Endothelial cell of hepatic sinusoid (primary cell): ENCODE measurements around the gene NAGS.
"Not testable (repeated sequence)": the region's sequence is repeated elsewhere in the genome, so short reads cannot be mapped to it uniquely, and the experiment has no call there.

ENCODE experiments used
- in situ Hi-C: cut with HindIII; loops from 2 replicates; pipeline ENCODE4 v1.10.0; 2017; ENCODE audit warnings: low sequenced_read_pairs

The NAGS gene

DNA sequence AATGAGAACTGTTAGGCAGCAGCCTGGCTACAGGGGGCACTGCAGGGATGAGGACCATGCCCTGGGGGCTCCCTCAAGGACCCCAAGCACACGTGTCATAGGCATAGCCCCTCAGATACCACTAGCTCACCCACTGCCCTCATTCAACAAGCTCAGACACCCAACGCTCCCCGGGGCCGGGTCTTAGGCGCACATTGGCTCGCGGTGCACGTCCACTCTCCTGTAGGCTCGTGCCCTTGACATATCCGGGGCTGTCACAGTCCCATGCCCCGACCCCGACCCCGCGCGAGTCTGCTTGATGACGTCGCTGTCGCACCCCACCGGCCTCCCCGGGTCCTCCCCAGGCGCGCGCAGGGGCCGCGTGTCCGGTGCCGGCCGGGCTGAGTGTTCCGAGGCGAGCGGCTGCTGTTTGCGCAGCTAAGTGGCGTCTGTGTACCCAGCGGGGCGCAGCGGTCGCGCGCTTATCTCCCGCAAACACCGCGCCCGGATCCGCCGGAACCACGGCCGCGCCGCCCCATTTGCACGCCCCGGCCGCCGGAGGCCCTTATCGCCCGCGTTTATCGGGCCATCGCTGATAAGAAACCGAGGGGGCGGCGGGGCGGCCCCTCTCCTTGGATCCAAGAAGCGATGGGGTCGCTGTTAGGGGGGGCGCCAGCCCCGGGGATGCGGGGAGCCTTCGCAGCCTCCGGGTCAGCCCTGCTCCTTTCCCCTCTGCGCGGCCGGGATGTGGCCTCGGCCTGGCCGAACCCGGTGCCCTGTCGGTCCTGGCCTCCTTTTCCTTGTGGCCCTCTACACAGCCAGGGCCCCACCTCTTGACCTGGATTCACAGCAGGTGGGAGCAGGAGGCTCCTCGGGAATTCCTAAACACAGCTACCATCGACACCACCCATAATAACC, 20.7 kb upstream of the NAGS start:
- in situ Hi-C loops: no loop called here

DNA sequence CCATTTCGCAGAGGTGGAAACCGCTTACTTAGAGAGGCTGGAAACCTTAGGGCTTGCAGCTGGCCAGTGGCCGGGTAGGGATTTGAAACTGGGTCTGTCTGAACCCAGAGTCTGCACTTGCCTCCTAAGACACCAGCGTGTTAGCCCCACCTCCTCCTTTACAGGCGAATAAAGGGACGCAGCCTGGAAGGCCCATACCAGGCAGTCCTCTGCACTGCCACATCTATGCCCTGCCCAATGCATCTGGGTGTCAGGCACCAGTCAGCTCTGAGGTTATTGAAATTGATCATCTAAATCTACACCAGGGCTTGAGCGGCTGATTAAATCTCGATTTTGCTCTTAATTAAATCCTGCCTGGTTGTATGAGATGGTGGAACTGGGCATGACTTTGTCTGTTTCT, 19.9 kb upstream of the NAGS start:
- in situ Hi-C loops: no loop called here

DNA sequence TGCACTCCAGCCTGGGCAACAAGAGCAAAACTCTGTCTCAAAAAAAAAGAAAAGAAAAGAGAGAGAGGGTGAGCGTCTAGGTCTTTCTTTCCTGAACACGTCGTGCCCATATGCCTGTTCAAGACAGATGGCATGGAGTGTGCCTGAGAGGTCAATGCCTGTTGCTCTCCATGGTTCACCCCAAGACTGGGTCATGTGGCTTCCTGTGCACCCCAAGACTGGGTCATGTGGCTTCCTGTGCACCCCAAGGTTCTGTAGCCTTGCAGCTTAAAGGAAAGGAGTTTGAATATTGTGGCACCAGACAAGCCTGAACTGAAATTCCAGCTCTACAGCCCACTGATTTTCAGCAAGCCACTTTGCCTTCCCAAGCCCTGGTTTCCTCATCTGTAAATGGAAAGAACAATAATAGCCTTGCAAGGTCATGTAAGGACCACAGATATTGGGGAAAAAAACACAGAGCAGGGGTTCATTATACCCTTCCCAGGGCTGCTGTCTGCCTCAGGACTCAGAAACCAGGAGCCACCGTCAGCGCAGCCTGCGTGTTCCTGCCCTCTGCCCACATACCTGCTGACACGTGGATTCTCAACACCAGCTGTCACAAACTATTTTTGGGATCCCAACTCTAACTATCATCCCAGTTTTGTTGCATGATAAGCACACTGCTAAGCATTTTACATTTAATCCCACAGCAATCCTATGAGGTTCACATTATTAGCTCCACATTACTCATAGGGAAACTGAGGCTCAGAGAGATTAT, 18.0 kb upstream of the NAGS start:
- in situ Hi-C loops: no loop called here

DNA sequence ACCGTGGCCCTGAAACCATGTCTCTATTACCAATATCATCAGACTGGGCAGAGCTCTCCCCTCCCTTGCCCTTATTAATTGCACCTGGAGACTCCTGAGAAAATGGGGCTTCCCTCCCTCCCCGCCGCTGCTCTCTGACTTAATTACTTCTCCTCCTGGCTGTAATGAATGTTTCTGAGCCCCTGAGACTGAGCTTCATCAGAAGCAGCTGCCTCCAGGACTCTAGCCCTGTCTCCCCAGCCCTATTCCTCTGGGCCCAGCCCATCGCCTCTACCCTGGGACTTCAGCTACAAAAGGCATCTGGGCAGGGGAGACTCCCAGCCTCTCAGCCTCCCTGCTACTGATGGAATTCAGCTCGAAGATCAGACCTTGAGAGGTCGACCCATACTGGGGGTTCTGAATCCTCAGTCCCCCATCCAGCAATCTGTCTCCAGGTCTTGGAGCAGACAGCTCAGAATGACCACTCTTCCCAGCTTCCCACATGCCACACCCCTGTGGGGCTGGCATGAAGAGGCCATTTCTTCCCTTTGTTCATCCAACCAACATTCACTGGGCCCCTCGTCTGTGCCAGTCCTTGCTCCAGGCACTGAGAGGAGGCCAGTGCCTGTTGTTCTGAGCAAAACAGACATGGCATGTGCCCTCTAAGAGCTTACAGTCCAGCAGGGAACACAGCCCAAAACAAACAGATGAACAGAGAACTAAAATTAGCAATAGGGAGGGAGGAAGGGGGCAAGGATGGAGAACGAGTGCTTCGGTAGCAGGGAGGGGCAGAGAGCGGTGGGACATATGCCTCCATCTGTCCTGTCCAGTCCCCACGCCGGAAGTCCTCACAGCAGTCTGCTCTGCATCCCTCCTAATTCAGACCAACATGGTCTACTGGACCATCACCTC, 17.0 kb upstream of the NAGS start:
- in situ Hi-C loops: no loop called here

DNA sequence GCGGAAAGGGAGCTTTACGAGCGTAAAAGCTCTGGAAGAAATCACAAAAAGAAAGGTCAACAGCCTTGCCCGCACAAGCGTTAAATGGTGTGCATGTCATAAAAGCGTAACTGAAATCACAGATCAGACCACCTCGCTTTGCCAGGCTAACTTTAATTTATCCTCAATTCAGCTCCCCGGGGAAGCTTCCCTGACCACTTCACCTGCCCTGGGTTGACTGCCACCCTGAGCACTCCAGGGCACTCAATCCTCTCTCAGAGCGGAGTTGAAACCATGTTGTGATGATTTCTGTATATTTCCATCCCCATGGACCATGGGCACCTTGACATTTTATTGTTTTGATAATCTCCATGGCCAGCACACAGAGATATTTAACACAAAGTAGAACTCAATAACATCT, 16.1 kb upstream of the NAGS start:
- in situ Hi-C loops: no loop called here

DNA sequence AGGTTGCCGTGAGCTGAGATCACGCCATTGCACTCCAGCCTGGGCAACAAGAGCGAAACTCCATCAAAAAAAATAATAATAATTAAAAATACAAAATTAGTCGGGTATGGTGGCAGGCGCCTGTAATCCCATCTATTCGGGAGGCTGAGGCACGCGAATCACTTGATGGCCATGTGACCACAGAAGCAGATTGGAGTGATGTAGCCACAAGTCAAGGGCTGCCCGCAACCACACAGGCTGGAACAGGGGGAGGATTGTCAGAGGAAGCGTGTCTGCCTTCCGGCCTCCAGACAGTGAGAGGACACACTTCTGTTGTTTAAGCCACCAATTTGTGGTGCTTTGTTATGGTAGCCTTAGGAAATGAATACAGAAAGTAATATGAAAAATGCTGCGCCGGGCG, 11.8 kb upstream of the NAGS start:
- in situ Hi-C loops: loop anchor here (5.0 kb wide), 1 partner anchor 40 kb away; the partner anchor contains the start of gene PYY

DNA sequence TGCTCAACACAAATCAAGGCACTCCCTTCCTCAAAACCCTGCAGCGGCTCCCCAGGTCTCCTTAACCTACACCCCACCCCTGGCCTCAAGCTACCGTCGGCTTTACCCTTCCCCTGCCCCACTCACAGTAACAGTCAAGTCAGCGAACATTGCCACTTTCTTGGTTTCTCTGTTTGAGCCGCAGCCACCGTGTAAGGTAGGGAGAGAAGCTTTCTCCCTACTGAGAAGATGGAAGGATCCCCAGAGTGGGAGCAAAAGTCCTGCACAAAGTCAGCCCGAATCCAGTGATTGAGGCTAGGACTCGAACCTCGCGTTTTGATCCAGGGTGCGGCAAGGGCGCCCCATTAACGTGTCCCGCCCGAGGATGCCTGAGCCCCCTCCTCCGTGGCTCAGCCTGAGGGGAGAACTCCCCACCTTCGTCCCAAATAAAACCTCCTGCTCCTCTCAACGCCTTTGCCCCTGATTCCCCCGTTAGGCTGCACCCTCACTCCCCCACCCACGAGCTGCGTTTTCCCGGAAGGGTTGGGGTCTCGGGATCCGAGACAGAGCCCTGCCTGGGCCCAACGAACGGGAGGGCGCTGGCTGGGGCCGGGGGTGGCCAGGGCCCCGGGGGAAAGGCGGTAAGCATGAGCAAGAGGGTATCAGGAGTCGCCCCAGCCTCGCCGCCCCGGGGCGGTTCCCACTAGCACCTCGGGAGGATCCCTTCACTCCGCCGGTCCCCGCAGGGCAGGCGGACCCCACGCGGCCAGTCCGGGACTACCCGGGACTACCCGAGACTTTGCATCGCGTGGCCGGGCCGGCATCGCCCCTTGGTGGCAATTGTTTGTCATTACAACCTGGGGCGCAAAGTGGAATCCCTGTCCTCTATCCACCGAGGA, 9.9 kb upstream of the NAGS start:
- in situ Hi-C loops: loop anchor here (5.0 kb wide), 1 partner anchor 42 kb away; the partner anchor contains the start of gene PYY

DNA sequence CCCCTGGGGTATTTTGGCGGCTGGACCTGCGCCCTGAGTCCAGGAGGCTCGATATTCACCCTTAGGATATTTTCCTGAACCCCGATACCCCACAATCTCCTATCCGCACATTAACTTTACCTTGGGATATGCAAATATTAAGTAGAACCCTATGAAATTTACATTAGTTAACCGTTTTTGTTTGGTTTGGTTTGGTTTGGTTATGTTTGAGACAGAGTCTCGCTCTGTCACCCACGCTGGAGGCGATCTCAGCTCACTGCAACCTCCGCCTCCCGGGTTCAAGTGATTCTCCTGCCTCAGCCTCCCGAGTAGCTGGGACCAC, 9.3 kb upstream of the NAGS start:
- in situ Hi-C loops: no loop called here

DNA sequence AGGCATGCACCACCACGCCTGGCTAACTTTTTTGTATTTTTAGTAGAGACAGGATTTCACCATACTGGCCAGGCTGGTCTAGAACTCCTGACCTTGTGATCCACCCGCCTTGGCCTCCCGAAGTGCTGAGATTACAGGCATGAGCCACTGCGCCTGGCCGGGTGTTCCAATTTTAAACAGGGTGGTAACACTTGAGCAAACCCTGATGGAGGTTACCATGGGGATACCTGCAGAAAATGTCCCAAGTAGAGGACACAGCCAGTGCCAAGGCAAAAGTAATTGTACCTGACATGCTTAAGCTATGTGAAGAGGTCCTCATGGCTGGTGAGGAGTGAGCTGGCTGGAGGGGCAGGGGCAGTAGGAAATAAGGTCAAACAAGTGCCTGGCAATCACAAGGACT, 7.2 kb upstream of the NAGS start:
- in situ Hi-C loops: not testable (repeated sequence)

DNA sequence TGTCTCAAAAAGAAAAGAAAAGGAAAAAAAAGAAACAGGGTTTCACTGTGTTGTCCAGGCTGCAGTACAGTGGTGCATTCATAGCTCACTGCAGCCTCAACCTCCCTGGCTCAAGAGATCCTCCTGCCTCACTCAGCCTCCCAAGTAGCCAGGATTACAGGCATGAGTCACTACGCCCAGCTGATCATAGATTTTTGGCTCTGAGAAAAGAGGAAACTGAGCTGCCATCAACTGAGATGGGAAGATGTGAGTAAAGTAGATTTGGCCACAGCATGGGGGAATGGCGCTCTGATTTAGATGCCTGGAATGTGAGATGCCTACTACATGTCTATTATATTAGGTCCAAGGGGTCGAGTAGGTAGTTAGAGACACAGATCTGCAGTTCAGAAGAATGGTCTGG, 5.9 kb upstream of the NAGS start:
- in situ Hi-C loops: no loop called here

DNA sequence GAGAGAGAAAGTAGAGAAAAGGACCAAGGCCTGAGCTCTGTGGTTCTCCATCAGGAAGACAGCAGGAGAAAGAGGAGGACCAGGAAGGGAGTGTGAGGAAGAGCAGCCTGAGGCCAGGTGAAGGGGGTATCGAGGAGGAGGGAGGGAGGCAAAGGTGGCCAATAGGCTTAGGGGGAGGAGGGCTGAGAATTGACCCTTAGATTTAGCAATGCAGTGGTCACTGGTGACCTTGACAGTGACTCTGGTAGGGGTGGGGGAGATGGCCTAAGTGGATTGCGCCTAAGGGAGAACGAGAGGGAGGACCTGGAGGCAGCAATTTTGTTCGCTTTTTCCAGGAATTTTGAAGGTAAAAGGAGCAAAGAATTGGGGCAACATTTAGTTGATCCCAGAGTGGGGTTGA, 5.4 kb upstream of the NAGS start:
- in situ Hi-C loops: no loop called here

DNA sequence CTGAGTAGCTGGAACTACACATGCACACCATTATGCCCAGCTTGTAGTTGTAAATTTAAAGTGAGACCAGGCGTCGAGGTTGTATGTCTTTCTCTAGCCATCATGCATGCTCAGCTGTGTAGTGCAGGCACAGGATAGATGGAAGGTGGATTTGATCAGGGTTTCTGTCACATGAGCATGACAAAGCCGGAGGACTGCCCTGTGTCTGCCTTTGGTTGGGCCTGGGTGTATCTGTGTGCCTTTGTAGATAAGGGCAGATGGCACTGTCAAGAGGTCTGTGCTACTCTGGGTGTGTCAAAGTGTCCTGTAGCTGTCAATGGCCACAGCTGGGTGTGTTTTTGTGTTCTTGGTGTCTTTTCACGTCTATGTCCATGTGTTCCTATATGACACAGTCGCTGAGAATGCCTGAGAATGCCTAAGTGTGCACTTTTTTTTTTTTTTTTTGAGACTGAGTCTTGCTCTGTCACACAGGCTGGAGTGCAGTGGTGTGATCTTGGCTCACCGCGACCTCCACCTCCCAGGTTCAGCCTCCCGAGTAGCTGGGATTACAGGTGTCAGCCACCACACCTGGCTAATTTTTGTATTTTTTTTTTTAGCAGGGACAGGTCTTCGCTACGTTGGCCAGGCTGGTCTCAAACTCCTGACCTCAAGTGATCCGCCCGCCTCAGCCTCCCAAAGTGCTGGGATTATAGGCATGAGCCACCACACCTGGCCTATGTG, 4.1 kb upstream of the NAGS start:
- in situ Hi-C loops: no loop called here

DNA sequence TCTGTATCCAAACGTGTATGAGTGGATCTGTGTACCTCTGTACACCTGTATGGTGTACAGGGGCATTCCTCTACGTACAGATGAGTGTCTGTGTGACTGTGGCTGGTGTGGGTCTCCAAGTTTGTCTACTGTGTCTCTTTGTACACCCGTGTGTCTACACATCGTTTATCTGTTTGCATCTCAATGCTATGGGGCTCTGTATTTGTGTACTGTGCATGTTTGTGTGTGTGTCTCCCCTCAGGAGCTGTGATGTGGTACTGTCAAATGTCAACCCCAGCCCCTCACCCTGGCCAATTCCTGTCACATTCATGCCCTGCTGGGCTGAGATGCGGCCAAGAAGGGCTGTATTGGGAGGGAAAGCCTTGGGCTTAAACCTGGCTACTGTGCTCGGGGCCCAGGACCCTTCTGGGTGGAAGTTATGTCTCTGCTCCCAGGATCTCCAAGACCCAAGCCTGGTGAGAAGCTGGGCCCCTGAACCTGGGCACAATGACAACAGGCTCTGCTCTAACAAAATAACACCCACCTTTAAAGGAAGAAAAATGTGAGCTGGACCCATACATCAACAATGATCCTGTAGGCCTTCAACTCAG, 3.5 kb upstream of the NAGS start:
- in situ Hi-C loops: no loop called here

DNA sequence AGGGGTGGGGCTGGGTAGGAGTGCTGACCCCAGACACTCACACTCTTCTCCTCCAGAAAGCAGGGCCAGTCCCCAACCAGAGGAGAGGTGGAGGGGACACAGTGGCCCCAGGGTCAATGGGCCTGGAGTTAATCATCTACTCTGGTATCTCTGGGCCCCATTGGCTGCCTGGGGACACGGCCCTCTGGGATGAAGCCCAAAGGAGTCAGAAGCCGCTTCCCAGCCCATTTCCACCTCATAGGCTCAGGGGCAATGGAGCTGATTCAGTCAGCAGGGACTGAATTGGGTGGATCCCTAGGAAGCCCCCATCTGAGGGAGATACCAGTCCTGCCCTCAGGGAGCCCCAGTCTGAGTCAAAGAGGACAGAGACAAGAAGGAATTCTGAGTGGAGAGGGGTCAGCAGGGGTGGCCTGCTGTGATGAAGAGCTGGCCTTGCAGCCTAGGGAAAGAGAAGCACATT, 2.9 kb upstream of the NAGS start:
- in situ Hi-C loops: no loop called here

DNA sequence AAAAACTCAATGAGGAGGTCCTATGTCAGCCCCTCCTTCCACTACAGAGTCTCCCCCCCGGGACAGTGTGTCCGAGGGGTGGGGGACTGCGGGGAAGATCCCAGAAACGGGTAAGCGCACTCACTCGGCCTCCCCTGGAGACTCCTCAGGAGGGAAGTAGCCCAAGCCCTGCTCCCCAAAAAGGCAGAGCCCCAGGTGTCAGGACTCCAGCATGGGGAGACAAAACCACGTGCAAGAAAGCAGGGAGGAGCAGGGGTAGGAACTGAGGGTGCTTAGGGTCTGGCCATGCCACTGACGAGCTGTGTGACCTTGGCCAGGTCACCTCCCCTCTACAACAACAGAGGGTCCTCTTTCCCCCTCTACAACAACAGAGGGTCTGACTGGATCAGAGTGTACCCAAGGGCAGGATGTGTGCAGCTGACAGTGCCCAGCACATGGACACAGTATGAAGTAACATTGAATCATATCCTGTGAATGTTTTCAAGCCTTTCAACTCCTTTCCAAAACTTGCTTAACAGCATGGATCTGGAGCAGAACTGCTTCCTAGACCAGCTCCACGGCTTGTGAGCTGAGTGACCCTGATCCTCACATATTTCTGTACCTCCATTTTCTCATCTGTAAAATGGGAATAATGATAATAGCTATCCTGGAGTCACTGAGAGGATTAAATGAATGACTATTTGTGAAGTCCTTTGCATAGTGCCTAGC, 2.1 kb upstream of the NAGS start:
- in situ Hi-C loops: no loop called here

DNA sequence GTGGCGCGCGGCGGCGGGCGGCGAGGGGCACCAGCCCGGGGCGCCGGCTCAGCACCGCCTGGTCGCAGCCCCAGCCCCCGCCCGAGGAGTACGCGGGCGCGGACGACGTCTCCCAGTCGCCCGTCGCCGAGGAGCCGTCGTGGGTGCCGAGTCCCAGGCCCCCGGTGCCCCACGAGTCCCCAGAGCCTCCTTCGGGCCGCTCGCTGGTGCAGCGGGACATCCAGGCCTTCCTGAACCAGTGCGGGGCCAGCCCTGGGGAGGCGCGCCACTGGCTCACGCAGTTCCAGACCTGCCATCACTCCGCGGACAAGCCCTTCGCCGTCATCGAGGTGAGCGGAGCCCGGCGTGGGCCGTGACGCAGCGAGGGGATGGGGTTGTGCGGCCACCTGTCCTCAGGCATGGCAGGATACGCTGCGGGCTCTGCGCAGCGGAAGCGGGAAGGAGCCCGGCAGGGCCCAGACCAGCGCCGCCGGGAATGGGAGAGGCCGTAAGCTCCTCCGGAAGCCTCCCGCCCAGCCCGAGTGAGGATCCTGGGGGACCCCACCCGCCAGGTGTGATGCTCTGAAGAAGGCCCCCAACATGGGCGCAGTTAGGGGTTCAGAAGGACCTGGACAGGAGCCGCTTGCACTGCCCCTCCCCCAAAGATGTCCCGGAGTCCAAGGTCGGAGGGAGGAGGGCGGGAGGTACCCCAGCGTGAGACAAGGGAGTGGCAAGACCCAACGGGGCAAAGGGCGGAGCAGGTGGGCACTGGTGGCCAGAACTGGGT, 522 bp downstream of the NAGS start:
- in situ Hi-C loops: no loop called here

DNA sequence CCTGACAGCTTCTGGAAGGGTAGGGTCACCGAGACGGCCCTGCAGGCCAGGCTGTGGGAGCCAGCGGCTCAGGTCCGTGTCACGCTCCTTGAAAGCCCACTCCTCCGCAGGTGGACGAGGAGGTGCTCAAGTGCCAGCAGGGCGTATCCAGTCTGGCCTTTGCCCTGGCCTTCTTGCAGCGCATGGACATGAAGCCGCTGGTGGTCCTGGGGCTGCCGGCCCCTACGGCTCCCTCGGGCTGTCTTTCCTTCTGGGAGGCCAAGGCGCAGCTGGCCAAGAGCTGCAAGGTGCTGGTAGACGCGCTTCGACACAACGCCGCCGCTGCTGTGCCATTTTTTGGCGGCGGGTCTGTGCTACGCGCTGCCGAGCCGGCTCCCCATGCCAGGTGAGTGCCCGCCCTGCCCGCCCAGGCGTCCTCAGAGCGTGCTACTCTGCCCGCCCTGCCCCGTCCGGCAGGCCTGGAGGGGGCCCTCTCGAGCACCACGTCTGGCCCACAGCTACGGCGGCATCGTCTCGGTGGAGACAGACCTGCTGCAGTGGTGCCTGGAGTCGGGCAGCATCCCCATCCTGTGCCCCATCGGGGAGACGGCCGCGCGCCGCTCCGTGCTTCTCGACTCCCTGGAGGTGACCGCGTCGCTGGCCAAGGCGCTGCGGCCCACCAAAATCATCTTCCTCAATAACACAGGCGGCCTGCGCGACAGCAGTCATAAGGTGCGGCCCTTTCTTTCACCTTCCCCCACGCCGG, 1.3 kb downstream of the NAGS start:
- in situ Hi-C loops: no loop called here
